T follicular helper cell (primary cell): ENCODE data around the gene LPP.
A peak's percentile ranks its signal among the peaks of the same experiment; 100 is the strongest.

Experiments
- DNase-seq: peaks from one replicate; pipeline ENCODE4 v3.0.0-alpha.2; 2020; ENCODE audit warnings: low read depth

Gene LPP

GRCh38 chr3:188832961-188833721 lies 679.2 kb downstream of the LPP start:
- no peak for DNase-seq

- DNase-seq: peak; percentile 1
These were observed 680.4 kb downstream of the LPP start for GRCh38 chr3:188834349-188834748.

- DNase-seq: no peak
These were observed 685.3 kb downstream of the LPP start for GRCh38 chr3:188839187-188839695.

GRCh38 chr3:188840290-188840689 lies 686.3 kb downstream of the LPP start:
- DNase-seq: no peak

GRCh38 chr3:188841906-188842305 lies 687.9 kb downstream of the LPP start:
- DNase-seq: no peak

GRCh38 chr3:188842639-188843038 lies 688.7 kb downstream of the LPP start:
- no peak for DNase-seq

- DNase-seq: no peak
These were observed 690.1 kb downstream of the LPP start for GRCh38 chr3:188844096-188844495.

- DNase-seq: no peak
These were observed 691.6 kb downstream of the LPP start for GRCh38 chr3:188845514-188845913.

GRCh38 chr3:188848947-188849346 lies 695.0 kb downstream of the LPP start:
- DNase-seq: no peak

GRCh38 chr3:188853856-188854771 lies 700.2 kb downstream of the LPP start:
- DNase-seq: no peak

GRCh38 chr3:188854772-188855149 lies 700.8 kb downstream of the LPP start:
- DNase-seq: no peak

- DNase-seq: no peak
These were observed 701.7 kb downstream of the LPP start for GRCh38 chr3:188855675-188856074.

- DNase-seq: no peak
These were observed 706.2 kb downstream of the LPP start for GRCh38 chr3:188860147-188860546.

GRCh38 chr3:188861842-188862744 lies 708.1 kb downstream of the LPP start:
- no peak for DNase-seq

GRCh38 chr3:188863999-188864406 lies 710.0 kb downstream of the LPP start:
- DNase-seq: no peak

GRCh38 chr3:188867691-188868265 lies 713.8 kb downstream of the LPP start:
- no peak for DNase-seq

- DNase-seq: no peak
These were observed 714.8 kb downstream of the LPP start for GRCh38 chr3:188868803-188869202.

- no peak for DNase-seq
These were observed 715.7 kb downstream of the LPP start for GRCh38 chr3:188869628-188870027.

GRCh38 chr3:188870431-188870830 lies 716.5 kb downstream of the LPP start:
- DNase-seq: no peak

GRCh38 chr3:188874576-188874975 lies 720.6 kb downstream of the LPP start:
- DNase-seq: no peak

- DNase-seq: no peak
These were observed 721.5 kb downstream of the LPP start for GRCh38 chr3:188875413-188875812.
